Left kidney (tissue), 2 donors: ENCODE data around the gene NOS2. TPM values are rescaled to one million over a fixed set of nuclear protein-coding genes. Genes with fewer than 3 reads are reported as not detected.
"Not testable (repeated sequence)": the region's sequence is repeated elsewhere in the genome, so short reads cannot be mapped to it uniquely, and the experiment has no call there.

Experiments
- DNase-seq: peaks from one replicate; pipeline ENCODE4 v3.0.0-alpha.2; 2013
- polyA plus RNA-seq: library from polyadenylated mRNA; unstranded; fragments of 120-200 nt; gene quantifications from one replicate; pipeline ENCODE4 v1.2.1, GENCODE V29; 2013; ENCODE audit not compliant: insufficient read length

NOS2 gene
- polyA plus RNA-seq, 1 donor: 2.2 TPM

GRCh38 chr17:27755706-27756466 lies 44.4 kb downstream of the NOS2 start:
- no peak for DNase-seq

- no peak for DNase-seq
These were observed 45.8 kb downstream of the NOS2 start for GRCh38 chr17:27754549-27754948.

GRCh38 chr17:27753726-27754125 lies 46.6 kb downstream of the NOS2 start:
- not testable (repeated sequence) for DNase-seq

GRCh38 chr17:27752831-27753619 lies 47.3 kb downstream of the NOS2 start:
- not testable (repeated sequence) for DNase-seq

GRCh38 chr17:27751622-27752490 lies 48.5 kb downstream of the NOS2 start:
- DNase-seq: no peak

GRCh38 chr17:27751166-27751565 lies 49.2 kb downstream of the NOS2 start:
- no peak for DNase-seq

- DNase-seq: not testable (repeated sequence)
These were observed 50.7 kb downstream of the NOS2 start for GRCh38 chr17:27749562-27750150.

- DNase-seq: no peak
These were observed 51.9 kb downstream of the NOS2 start for GRCh38 chr17:27748360-27748825.

- DNase-seq: no peak
These were observed 52.6 kb downstream of the NOS2 start for GRCh38 chr17:27747462-27748359.

- DNase-seq: no peak
These were observed 53.4 kb downstream of the NOS2 start for GRCh38 chr17:27746881-27747280.

GRCh38 chr17:27746320-27746719 lies 54.0 kb downstream of the NOS2 start:
- DNase-seq: not testable (repeated sequence)

GRCh38 chr17:27745207-27745830 lies 55.0 kb downstream of the NOS2 start:
- DNase-seq: not testable (repeated sequence)

GRCh38 chr17:27743281-27743885 lies 56.9 kb downstream of the NOS2 start:
- DNase-seq: no peak

- DNase-seq: no peak
These were observed 58.3 kb downstream of the NOS2 start for GRCh38 chr17:27741971-27742575.

GRCh38 chr17:27741361-27741861 lies 58.9 kb downstream of the NOS2 start:
- no peak for DNase-seq

GRCh38 chr17:27740541-27740940 lies 59.8 kb downstream of the NOS2 start:
- DNase-seq: not testable (repeated sequence)

- DNase-seq: no peak
These were observed 66.6 kb downstream of the NOS2 start for GRCh38 chr17:27733773-27734172.

- DNase-seq: not testable (repeated sequence)
These were observed 67.6 kb downstream of the NOS2 start for GRCh38 chr17:27732746-27733145.

GRCh38 chr17:27725982-27726381 lies 74.3 kb downstream of the NOS2 start:
- DNase-seq: not testable (repeated sequence)
